ENCODE data around the gene NR3C2. TPM values are rescaled to one million over a fixed set of nuclear protein-coding genes. Genes with fewer than 3 reads are reported as not detected.

NR3C2 gene
- total RNA-seq, 1 experiment from 2014 or later = 14.2 TPM

DNA sequence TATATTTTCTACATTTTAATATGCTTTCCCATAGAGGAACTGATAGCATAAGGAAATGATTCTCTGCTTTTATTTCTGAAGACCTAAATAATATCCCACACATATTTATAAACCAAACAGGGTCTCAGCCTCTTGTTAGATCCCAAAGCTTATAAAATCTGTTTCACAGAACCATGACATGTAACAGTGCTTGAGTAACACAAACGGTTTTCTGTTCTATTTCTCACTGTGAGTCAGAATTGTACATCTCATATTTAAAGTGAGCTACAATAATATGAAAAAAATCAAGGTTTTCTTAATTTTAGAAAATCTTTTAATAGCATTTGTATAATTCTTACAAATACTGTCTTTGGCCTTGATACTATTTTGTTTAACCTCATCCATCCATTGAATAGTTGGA is 51.2 kb downstream of the NR3C2 start:
- no peaks in the 10 kb centered on the region for H3K4me1 Mint-ChIP-seq (ENCODE audit: low read depth, unreplicated experiment)
- BruUV-seq (replicated peaks) = no TSS peak
- no peak for DNase-seq
- H3K9me3 Mint-ChIP-seq (ENCODE audit: low read depth, unreplicated experiment) = no peaks in the 10 kb centered on the region
- H3K36me3 Mint-ChIP-seq (ENCODE audit: insufficient read depth, unreplicated experiment) = no peaks in the 10 kb centered on the region
- TF ChIP-seq, protein P1, sequence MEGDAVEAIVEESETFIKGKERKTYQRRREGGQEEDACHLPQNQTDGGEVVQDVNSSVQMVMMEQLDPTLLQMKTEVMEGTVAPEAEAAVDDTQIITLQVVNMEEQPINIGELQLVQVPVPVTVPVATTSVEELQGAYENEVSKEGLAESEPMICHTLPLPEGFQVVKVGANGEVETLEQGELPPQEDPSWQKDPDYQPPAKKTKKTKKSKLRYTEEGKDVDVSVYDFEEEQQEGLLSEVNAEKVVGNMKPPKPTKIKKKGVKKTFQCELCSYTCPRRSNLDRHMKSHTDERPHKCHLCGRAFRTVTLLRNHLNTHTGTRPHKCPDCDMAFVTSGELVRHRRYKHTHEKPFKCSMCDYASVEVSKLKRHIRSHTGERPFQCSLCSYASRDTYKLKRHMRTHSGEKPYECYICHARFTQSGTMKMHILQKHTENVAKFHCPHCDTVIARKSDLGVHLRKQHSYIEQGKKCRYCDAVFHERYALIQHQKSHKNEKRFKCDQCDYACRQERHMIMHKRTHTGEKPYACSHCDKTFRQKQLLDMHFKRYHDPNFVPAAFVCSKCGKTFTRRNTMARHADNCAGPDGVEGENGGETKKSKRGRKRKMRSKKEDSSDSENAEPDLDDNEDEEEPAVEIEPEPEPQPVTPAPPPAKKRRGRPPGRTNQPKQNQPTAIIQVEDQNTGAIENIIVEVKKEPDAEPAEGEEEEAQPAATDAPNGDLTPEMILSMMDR (IDR thresholded peaks at IDR 0.05; ENCODE audit: unreplicated experiment) = no peak
- intact Hi-C loops (cut with micrococcal nuclease; ENCODE audit: unreplicated experiment) = no loop called here
- no peaks in the 10 kb centered on the region for H3K27me3 Mint-ChIP-seq (ENCODE audit: unreplicated experiment)
- no peak overlapping the region for H3K4me3 Mint-ChIP-seq (ENCODE audit: low read depth, unreplicated experiment)
- no peak overlapping the region for H3K27ac Mint-ChIP-seq (ENCODE audit: unreplicated experiment)
- CTCF ChIA-PET = no interaction called here

DNA sequence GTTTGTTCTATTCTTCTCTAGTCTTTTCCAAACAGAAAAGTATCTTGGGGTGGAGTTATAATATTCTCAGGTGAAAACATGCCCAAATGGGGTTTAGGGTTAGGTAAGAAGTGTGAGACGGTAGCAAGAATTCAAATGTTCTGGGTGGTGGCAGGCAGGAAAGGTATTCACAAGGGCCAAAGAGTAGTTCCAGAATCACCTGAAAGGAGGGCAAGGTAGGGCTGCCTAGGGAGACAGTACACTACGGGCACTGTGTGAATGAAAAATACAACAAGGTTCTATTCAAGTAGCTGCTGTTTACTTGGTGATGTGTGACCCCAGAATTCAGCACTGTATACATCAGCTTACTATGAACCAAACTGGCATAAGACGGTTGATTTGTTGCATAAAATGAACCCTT is 51.9 kb downstream of the NR3C2 start:
- intact Hi-C loops (cut with micrococcal nuclease; ENCODE audit: unreplicated experiment) = no loop called here
- no peaks in the 10 kb centered on the region for H3K27me3 Mint-ChIP-seq (ENCODE audit: unreplicated experiment)
- H3K4me3 Mint-ChIP-seq (ENCODE audit: low read depth, unreplicated experiment) = no peak overlapping the region
- CTCF ChIA-PET = no interaction called here
- DNase-seq = no peak
- H3K36me3 Mint-ChIP-seq (ENCODE audit: insufficient read depth, unreplicated experiment) = no peaks in the 10 kb centered on the region
- no peaks in the 10 kb centered on the region for H3K4me1 Mint-ChIP-seq (ENCODE audit: low read depth, unreplicated experiment)
- TF ChIP-seq, protein P1 (IDR thresholded peaks at IDR 0.05; ENCODE audit: unreplicated experiment) = no peak
- H3K27ac Mint-ChIP-seq (ENCODE audit: unreplicated experiment) = no peak overlapping the region
- no TSS peak for BruUV-seq (replicated peaks)
- no peaks in the 10 kb centered on the region for H3K9me3 Mint-ChIP-seq (ENCODE audit: low read depth, unreplicated experiment)

DNA sequence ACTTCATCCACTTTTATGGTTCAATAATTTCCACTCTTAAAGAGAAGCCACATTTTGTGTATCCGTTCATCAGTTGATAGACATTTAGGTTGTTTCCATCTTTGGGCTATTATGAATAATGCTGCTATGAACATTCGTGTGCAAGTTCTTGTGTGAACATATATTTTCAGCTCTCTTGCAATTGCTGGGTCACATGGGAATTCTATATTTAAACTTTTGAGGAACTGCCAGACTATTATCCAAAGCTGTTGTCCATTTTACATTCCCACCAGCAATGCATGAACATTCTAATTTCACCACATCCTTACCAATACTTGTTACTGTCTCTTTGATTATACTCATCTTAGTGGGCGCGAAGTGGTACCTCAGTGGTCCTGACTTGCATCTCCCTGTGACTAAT is 61.9 kb downstream of the NR3C2 start:
- H3K4me3 Mint-ChIP-seq (ENCODE audit: low read depth, unreplicated experiment) = no peak overlapping the region
- intact Hi-C loops (cut with micrococcal nuclease; ENCODE audit: unreplicated experiment) = no loop called here
- no peaks in the 10 kb centered on the region for H3K9me3 Mint-ChIP-seq (ENCODE audit: low read depth, unreplicated experiment)
- CTCF ChIA-PET = no interaction called here
- no peaks in the 10 kb centered on the region for H3K27me3 Mint-ChIP-seq (ENCODE audit: unreplicated experiment)
- H3K27ac Mint-ChIP-seq (ENCODE audit: unreplicated experiment) = no peak overlapping the region
- TF ChIP-seq, protein P1 (IDR thresholded peaks at IDR 0.05; ENCODE audit: unreplicated experiment) = no peak
- BruUV-seq (replicated peaks) = no TSS peak
- peaks cover 5% of the 10 kb centered on the region for H3K36me3 Mint-ChIP-seq (ENCODE audit: insufficient read depth, unreplicated experiment)
- no peak for DNase-seq
- H3K4me1 Mint-ChIP-seq (ENCODE audit: low read depth, unreplicated experiment) = peaks cover 14% of the 10 kb centered on the region

DNA sequence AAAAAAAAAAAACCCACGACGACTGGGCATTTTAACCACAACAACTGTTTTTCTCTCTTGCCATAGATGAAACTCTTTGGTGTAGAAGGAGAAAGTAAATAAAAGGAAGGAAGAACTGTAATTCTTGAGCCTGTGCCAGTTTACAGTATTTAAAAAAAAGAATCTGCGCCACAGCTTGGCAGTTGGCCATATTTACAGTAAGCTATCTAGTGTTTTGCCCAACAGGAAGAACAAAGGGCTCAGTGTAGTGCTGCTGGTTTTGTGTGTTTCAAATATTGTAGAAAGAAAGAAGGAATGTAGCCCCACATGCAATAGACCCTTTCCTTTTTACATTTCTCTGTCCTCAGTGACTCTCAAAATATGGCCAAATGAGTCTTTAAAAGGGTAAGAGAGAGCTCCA is 66.1 kb downstream of the NR3C2 start:
- peaks cover 5% of the 10 kb centered on the region for H3K36me3 Mint-ChIP-seq (ENCODE audit: insufficient read depth, unreplicated experiment)
- no TSS peak for BruUV-seq (replicated peaks)
- peak overlapping the region; percentile 86 for H3K27ac Mint-ChIP-seq (ENCODE audit: unreplicated experiment)
- DNase-seq = peak; percentile 56
- peaks cover 22% of the 10 kb centered on the region for H3K4me1 Mint-ChIP-seq (ENCODE audit: low read depth, unreplicated experiment)
- TF ChIP-seq, protein P1 (IDR thresholded peaks at IDR 0.05; ENCODE audit: unreplicated experiment) = no peak
- intact Hi-C loops (cut with micrococcal nuclease; ENCODE audit: unreplicated experiment) = no loop called here
- CTCF ChIA-PET = no interaction called here
- H3K9me3 Mint-ChIP-seq (ENCODE audit: low read depth, unreplicated experiment) = no peaks in the 10 kb centered on the region
- H3K27me3 Mint-ChIP-seq (ENCODE audit: unreplicated experiment) = no peaks in the 10 kb centered on the region
- peak overlapping the region; percentile 41 for H3K4me3 Mint-ChIP-seq (ENCODE audit: low read depth, unreplicated experiment)
